Hindlimb muscle (tissue), 1 donor: ENCODE data around the gene ALK. TPM values are rescaled to one million over a fixed set of nuclear protein-coding genes. Genes with fewer than 3 reads are reported as not detected.

Experiments used
- DNase-seq: peaks from one replicate; pipeline ENCODE4 v3.0.0-alpha.2; 2013
- polyA plus RNA-seq: library from polyadenylated mRNA; unstranded; fragments of 120-200 nt; gene quantifications from one replicate; pipeline ENCODE4 v1.2.1, GENCODE V29; 2013; ENCODE audit not compliant: insufficient read length

The ALK gene
- polyA plus RNA-seq, 1 donor = 0.18 TPM

DNA sequence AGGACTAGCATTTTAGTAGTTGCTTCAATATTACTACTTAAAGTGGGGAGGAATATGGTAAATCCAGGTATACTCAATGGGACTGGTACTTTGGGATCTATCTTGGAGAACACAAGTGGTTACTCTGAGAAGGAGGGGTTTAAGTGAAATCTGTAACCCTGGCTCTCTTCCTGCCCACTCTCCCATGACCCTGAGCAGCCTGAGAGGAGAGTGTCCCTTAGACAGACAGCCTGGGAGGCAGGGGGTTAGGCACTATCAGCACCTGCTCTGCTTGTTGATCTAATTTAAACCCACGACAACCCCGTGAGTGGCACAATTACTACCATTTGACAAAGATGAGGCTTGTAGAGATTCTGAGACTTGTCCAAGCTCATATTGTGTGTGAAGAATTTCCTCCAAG is 395.5 kb downstream of the ALK start:
- DNase-seq = no peak

DNA sequence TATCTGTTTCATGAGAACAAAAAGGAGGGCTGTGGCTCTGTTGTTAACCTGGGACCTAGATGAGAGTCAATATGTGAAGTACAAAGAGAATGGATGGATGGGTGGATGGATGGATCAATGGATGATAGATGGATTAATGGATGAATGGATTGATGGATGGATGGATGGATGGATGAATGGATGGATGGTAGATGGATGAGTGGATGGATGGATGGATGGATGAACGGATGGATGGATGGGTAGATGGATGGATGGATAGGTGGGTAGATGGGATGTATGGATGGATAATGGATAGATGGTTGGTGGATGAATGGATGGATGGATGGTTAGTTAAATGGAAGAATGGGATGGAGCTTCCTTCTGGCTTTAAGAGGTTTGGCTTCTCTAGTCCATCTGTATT is 396.7 kb downstream of the ALK start:
- no peak for DNase-seq

DNA sequence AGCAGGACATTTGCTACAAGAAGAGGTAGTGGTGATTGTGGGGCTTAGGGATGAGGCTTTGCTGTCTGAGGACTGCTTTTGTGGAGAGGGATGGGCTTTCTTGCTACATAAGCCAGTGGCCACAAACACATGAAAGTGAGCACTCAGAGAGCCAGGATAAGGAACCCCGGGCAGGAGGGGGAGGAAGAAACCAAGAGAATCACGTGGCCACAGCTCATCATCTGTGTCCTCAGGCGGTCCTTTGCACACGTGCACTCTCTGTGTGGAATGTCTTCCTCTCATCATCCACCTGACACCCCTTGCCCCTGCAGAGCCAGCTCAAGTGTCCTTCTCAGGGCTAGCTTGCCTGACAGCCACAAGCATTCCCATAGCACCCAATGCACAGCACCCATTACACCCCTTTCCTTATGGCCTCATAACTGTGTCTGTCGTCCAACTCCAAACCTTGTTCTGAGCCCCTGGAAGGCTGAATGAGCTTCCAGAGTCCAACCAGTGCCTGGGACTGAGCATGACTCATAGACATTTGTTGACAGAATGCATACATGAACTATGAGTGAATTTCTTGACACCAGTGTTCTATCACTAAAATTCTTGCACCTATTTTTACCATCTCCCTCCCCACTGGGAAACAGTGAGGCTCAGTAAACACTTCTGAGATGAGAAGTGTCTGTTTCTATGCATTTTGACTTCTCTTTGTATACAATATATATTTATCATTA is 398.3 kb downstream of the ALK start:
- DNase-seq = no peak

DNA sequence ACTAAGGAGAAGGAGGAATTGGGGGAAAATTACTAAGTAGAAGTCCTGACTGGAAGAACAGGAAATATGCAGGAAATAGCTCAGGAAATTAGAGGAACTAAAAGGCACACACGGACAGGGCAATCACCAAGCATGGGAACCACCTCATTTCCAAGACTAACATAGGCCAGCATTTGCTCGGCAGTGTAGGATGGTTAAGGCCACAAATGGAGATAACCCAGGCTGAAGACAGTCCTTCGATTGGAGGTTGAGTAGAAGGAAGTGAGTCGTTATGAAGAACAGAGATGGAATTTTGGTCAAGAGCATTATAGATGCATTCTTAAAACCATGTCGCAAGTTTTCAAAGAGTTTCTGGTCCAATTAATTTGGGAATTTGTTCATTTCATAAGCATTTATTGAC is 401.4 kb downstream of the ALK start:
- no peak for DNase-seq

DNA sequence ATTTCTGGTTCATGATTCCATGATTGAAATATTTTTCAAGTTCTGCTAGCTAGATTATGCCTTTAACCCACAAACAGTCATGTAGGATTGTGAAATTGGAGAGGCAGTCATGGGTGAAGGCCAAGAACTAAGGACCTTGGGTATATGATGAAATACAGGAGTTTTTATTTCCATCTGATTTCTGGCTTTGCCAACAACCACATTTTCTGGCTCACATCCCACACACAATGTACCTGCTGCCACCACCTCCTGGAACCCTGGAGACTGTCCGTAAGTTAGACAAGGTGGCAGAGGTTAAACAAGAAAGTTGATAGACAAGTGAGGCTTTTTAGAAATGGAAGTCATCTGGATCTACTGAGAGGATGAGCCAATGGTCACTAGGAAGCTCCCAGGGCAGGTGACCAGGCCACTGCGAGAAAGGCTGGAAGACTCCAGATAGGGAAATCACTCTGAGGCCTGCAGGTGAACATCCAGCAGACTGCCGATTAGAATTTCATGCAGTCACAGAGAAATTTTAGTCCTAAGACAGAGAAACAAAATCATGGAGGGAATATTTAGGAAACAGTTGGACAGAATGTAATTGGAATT is 402.0 kb downstream of the ALK start:
- DNase-seq = no peak

DNA sequence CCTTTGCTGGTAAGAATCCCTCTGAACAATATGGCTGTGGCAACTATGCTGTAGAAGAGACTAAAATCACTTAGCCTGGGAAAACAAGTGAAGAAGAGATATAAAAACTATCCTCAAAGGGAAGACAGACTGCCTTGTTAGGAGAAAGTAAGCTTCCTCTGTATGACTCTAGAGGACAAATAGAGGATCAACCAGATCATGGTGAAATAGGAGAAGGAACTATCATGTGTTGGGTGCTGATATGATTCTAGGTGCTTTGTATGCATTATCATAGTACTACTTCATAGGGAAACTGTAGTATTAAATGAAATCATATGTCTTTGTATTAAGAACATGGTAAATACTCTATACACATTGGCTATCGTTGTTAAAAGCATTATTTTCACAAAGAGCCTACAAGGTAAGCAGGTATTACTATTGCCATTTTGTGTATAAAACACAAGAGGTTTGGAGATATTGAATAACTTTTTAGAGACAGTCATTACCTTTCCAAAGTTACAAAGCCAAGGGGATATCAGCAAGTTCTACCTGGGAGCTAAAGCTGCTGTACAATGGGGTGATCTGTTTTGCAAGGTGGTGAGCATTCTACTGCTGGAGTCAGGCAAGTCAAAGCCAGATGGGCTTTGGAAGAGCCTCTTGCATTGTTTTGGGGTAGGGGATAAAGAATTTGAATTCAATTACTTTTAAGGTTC is 402.6 kb downstream of the ALK start:
- DNase-seq = no peak

DNA sequence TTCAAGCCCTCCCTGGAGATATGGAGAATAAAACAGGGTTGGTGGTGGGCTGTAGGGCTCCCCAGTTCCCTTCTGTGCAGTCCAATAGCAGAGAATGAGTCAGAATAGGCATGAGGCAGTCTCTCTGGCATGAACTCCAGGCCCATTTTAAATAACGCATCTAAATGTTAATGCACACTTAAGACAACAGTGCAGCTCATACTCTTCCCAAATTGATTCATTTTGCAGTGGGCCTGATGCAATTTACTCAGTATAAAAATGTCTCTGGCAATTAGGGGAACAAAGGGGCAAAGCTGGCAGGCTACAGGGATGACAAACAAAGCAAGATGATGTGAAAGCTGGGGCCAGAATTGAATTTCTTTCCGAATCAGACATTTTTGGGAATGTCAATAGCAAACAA is 403.4 kb downstream of the ALK start:
- DNase-seq = no peak

DNA sequence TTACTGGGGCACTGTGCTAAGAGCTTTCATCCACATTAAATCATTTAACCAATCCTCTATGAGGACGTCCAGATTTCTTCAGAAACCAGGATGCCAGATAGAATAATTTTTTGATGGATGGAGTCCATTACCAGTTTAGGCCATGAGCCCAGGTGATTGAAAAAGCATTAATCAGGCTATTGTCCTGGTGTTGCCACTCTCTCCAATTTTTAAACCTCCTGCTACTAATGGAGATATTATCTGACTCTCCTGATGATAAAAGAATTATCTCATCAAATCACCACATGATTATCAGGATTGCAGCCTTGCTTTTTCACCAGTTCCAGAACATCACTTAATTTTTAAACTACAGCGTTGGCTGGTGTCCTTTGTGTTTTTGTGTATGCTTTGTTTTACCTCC is 404.0 kb downstream of the ALK start:
- no peak for DNase-seq

DNA sequence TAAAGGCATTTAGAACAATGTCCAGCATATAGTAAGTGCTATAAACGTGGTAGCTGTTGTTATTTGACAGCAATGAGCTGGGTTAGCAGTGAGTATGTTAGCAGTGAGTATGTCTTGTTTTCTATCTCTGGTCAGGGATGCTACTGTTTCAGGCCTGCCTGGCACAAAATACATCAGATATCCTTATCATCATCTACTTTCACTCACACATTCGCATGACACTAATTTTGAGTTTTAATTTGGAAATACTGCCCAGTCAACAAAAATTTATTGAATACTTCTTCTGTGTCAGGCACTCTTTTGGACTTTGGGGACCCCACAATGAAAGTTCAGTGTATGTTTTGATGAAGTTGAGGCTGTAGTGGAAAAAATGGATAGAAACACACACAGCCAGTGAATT is 404.6 kb downstream of the ALK start:
- DNase-seq = no peak

DNA sequence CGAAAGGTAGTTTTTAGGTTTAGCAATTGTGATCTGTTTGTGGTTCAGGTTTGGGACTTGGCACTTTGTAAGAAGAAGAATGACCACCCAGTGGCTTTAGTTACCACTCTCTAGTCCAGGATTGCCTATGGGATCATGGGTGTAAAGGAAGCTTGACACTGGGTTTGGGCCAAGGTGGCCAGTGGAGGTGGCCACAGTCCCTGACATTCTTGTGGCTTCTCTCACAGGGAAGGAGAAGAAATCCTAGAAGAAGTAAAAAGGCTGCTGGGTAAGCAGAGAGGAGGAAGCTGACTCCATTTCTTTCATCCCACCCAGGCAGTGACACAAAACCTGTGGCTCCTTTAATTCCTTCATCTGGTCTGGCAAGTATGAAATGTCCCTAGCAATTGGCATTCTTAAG is 411.5 kb downstream of the ALK start:
- DNase-seq = no peak

DNA sequence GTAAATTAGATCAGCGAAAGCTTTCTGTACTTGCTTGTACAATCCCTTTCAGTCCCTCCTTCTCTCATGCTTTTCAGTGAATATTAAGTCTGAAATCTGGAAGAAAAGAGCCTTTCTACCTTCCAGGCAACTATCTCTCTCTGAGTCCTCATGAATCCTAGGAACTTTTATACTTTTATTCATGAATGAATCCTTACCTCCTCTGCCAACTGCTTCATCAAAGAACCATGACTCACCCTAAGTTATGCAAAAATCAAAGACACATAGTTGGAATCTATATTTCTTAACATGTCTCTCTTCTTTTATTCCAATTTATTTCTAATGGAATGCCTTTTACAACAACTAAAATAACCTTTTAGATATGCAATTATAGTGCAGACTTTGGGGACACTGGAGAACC is 412.0 kb downstream of the ALK start:
- DNase-seq = no peak

DNA sequence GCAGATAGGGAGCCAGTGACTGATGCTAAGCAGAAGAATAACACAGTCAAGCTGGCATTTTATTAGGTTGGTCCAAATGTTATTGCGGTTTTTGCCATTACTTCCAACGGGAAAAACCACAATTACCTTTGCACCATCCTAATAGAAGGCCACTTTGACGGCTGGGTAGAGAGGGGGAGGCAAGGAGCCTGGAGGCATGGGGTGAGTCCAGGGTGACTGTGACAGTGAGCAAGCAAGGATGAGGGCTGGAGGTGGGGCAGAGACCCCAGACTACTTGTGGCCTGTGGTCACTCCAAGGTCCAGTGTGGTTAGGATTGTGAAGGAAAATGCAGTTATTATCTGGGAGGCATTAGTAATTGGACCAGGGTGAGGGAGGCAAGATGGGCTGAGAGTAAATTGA is 416.6 kb downstream of the ALK start:
- DNase-seq = no peak

DNA sequence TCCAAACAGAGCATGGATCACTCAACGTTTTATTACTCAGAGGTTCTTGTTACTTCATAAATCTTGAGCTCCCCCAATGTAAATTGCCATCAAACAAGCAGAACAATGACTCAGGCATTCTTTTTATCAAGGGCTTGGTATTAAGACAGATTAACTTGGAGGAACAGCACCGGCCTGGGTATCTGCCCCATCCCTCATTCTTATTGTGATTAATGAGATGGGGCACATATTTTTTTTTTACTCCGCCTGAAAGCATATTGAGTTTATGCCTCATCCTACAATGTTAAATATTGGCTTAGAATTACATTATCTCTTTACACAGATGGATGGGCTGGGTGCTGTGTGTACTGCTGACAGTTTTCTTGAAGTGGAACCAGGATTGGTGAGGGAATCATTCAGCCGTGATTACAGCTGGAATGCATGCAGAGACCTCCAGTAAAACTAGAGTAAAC is 418.9 kb downstream of the ALK start:
- no peak for DNase-seq

DNA sequence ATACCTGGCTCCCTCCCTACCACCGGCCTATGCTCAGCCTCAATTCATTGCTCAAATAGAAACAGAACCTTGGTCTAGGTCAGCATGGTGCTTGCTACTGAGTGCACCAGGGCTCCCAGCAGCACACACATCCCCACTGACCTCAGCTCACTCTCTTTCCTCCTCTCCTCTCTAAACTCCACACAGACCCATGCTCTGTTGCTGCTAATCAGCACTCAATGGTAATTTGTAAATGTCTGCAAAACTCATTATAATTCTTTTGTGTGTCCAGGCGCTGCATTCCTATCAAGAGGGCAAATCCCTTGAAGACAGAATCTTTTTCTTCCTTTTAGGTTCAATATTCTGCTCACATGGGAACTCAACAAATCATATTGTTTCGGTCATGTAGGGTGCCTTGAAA is 424.0 kb downstream of the ALK start:
- no peak for DNase-seq

DNA sequence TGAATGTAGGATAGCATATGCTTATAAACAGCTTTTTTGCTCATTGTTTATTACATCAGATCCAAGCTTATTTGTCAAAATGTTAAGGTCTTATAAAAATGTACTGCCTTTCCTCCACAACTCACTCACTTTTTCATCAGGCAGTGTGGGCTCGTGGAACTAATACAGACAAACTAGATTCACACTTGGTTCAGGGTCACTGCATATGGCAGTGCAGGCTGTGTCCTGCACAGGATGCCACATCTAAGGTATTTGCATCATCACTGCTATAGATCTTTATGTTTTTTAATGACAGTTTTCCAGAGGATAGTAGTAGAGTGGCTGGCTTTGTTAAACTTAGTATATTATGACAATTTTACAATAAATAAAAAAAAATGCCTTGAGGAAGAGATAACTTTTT is 425.2 kb downstream of the ALK start:
- no peak for DNase-seq

DNA sequence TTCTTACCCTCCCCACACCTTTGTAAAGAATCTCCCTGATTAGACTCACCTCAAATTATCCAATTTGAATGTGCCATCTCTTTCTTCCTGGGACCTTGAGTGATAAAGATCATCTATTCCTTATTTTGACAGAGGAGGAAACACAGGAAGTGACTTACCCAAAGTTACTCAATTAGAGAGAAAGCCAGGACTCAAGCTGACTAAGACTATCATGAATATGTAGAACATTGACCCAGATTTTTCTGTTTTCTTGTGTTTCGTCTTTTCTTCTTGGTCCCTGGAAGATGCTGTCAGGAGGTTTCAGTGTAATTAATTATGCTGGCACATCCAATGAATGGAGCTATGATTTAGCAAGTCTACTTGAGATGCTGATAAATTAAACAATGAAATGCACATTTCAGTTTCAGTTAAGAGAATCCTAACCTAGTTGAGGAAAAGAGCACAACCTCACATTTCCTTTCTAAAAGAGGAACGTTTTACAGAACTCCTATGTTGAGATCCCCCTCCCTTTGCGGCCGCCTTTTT is 425.8 kb downstream of the ALK start:
- DNase-seq = no peak

DNA sequence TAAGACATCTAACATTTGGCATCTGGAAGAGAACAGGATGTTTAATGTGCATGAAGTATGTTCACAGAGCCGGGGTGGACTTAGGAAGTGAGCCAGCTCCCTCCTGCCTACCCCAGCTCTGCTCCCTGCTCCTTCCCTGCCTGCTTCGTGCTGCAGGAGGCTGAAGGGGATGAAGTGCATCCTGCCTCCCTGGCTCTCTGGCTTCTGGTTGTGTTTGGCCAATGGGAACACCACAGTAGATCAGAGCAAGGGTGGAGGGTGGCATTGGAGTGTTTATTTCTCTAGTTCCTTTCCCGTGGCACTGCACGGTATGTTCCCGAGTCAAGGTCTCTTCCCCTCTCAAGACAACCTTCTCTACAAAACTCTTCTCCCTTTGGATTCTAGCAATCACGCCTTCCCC is 426.3 kb downstream of the ALK start:
- no peak for DNase-seq

DNA sequence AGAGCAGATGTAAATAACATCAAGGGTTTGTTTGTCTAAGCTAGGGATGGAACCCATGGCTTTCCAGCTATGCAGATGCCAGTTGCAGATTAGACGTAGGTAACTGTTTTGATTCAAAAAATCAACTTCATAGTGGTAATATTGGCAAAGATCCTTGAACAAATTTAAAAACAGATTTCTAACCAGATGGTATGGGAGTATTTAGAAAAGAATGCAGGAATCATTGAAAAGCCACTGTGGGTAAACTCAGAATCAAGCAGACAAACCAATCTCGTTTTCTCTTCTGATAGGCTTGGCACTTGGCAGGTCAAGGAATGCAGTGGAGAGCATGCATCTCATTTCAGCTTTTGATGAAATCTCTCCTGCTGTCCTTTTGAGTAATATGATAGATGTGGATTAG is 428.7 kb downstream of the ALK start:
- DNase-seq = no peak

DNA sequence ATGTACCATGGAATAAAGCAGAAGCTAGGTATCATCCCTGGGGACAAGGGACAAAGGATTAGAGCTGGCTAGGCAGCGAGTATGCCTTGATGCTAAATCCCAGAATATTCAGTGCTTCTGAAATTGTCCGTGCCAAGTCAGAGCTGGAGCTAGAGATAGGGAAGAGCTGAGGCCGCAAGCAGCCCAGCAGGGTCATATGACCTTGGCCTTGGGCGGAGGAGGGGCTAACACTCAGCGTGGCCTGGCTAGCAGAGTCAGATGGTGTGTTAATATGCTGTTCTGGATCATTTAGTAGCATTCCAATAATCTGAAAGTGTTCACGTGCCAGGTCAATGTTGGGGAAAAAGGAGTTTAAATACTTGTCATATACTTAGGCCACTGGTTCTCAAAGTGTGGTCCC is 431.3 kb downstream of the ALK start:
- DNase-seq = no peak

DNA sequence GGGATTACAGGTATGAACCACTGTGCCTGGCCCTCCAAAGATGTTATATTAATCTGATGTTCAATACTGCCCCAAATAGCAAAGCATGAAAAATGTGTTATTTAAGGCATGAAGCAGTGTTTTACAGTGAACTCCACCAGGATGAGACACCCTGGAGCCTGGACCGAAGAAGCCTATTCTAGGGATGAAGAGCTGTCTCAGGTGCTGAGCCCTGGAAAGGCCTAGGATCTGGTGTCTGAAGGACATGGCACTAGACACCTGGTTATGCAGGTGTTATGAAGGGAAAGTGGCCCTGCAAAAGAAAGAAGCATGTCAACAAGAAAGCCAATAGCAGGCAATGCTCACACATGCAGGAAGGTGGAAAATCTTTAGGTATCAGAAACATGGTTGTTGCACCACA is 431.8 kb downstream of the ALK start:
- no peak for DNase-seq

DNA sequence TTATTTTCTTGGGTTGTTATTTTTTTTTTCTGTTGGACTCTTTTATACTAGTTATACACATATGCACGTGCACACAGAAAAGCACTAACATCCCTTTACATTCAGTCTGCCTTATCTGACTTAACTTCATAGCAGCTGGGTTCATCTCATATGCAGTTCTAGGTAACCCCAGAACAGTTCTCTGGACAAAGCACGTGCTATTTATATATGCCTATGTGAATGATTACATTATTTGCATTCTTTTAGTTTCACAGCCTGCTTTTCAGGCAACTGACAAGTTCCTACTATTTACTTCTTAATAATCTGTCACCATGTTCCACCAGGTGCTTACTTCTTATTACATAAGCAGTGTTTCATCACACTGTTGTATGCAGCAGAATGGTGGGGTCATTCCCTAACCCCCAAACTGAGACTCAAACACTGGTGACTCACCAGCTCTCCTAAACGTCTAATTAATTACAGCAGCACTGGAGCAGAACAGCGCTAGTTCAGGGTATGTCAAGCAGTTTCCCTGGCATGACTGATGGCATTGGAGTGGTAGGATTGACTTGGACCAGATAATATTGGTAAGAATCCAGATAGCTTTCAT is 433.3 kb downstream of the ALK start:
- DNase-seq = no peak

DNA sequence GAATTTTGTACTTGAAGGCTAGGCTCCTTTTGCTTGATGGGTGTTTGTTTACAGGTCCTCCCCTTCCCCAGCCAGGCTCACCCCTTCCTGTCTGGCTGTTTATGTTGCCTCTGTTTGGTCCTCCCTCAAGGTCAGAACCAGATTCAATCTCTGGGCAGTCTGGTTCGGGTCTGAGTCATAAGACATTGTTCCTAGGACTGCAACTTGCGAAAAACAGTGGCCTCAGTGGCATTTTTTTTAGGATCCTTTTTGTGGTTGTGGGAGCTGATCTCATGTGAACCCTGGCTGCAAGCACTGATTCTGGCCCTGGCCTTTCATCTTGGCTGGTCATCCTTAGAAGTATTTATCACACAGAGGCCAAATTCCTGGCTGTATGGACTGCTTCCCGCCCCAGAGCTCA is 435.8 kb downstream of the ALK start:
- DNase-seq = no peak

DNA sequence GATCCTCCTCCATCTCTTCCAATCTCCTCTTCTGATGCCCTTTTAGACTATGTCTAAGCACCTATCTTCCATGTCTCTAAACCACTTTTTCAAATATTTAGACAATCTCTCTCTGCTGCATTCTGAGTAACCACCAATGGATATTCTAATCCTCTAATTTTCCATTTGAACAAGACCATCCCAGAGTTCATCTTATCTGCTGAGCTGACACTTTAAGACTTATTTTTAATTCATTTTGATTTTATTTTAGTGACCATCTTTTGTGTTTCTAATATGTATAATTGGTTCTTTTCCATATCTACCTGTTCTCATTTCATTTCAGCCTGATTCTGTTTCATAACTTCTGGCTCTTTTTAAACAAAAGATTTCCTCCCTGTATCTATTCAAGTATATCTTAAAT is 436.3 kb downstream of the ALK start:
- no peak for DNase-seq

DNA sequence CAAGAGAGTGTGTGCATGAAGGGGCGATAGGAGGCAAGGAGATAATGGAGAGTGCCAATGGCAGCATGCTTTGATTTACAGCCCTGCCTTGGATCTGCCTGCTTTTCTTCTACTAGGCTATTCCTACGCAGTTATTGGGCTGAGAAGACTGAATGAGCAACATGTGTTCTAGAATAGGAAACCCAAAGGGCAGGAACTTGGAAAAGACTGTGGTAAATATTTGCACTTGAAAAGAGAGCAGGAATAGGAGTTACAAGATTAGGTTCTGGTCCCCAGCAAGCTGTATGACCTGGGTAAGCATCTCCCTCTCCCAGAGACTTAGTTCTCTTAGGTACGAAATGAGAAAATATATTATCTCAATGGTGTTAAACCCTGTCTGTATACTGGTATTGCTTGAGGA is 438.5 kb downstream of the ALK start:
- DNase-seq = no peak
